Measurements from ENCODE around the gene ERMP1.

- no peak for TF ChIP-seq EZH2 (IDR thresholded peaks at IDR 0.05; ENCODE audit: borderline replicate concordance, insufficient read depth, low read length, poor library complexity, severe bottlenecking)
- no peak for TF ChIP-seq EP300 (conservative IDR thresholded peaks at IDR 0.05; ENCODE audit: poor library complexity, severe bottlenecking)
- no peak for TF ChIP-seq CTCF (IDR thresholded peaks at IDR 0.05; ENCODE audit: poor library complexity, severe bottlenecking)
- no peak for TF ChIP-seq RAD21 (conservative IDR thresholded peaks at IDR 0.05)
- TF ChIP-seq POLR2AphosphoS5 (IDR thresholded peaks at IDR 0.05), result no peak
- no peak for TF ChIP-seq SMC3 (conservative IDR thresholded peaks at IDR 0.05; ENCODE audit: poor library complexity)
- TF ChIP-seq REST (IDR thresholded peaks at IDR 0.05; ENCODE audit: borderline replicate concordance), result no peak
These were observed 39.1 kb downstream of the ERMP1 start for GRCh38 chr9:5793812-5794211.
